DND-41 (cell line): ENCODE results near the gene CAMP.

Experiments
- ATAC-seq: fragments of 200-7000 bp; cut with Tn5 transposase; 3 replicates; pipeline ENCODE4 v1.9.1; 2021; ENCODE audit warnings: low read depth; ENCODE audit not compliant: insufficient read depth
- DNase-seq: peaks from one replicate; pipeline ENCODE4 v3.0.0-alpha.2; 2020
- H2AFZ ChIP-seq: 2 replicates; pipeline ENCODE4 v1.6.0; 2012; ENCODE audit warnings: low read depth, low read length
- H3K27ac ChIP-seq: 2 replicates; pipeline ENCODE4 v1.5.1; 2012; ENCODE audit warnings: low read length, inconsistent platforms
- H3K27me3 ChIP-seq: fragments of 200-600 bp; sonication (generic); 2 replicates; pipeline ENCODE4 v1.6.0; 2012; ENCODE audit warnings: low read length, mild to moderate bottlenecking, inconsistent platforms; ENCODE audit not compliant: insufficient read depth, poor library complexity
- H3K36me3 ChIP-seq: 2 replicates; pipeline ENCODE4 v1.5.1; 2012; ENCODE audit warnings: low read length, inconsistent platforms; ENCODE audit not compliant: insufficient read depth
- H3K4me1 ChIP-seq: 2 replicates; pipeline ENCODE4 v1.5.1; 2012; ENCODE audit warnings: mild to moderate bottlenecking, low read length; ENCODE audit not compliant: insufficient read depth
- H3K4me2 ChIP-seq: 2 replicates; pipeline ENCODE4 v1.6.0; 2012; ENCODE audit warnings: mild to moderate bottlenecking, moderate library complexity, low read length, inconsistent platforms; ENCODE audit not compliant: insufficient read depth
- H3K4me3 ChIP-seq, 2 experiments: fragments of 200-600 bp in 1 of 2; shearing (Covaris generic) in 1 of 2; 2 replicates each; pipeline ENCODE4 v1.5.1; 2012 to 2016; ENCODE audit warnings: inconsistent platforms in 2 of 2, low read length in 2 of 2, mild to moderate bottlenecking in 2 of 2, low read depth in 1 of 2, moderate library complexity in 1 of 2
- H3K79me2 ChIP-seq: 2 replicates; pipeline ENCODE4 v1.6.0; 2012; ENCODE audit warnings: low read length, inconsistent platforms; ENCODE audit not compliant: insufficient read depth
- H3K9ac ChIP-seq: 2 replicates; pipeline ENCODE4 v1.6.0; 2012; ENCODE audit warnings: low read depth, mild to moderate bottlenecking, inconsistent platforms, low read length, moderate library complexity
- H3K9me3 ChIP-seq: 2 replicates; pipeline ENCODE4 v1.5.1; 2012; ENCODE audit warnings: low read length, moderate library complexity, mild to moderate bottlenecking, inconsistent platforms; ENCODE audit not compliant: insufficient read depth, severe bottlenecking
- H4K20me1 ChIP-seq: 2 replicates; pipeline ENCODE4 v1.6.0; 2012; ENCODE audit warnings: low read length; ENCODE audit not compliant: insufficient read depth
- EZH2 ChIP-seq: IDR thresholded peaks from 3 replicates; pipeline ENCODE4 v1.6.1; 2012; ENCODE audit warnings: borderline replicate concordance, low read depth, mild to moderate bottlenecking, moderate library complexity, low read length, inconsistent platforms; ENCODE audit not compliant: severe bottlenecking
- TF ChIP-seq, protein P1 (sequence below): IDR thresholded peaks from 2 replicates; pipeline ENCODE4 v1.5.1; 2012; ENCODE audit warnings: borderline replicate concordance, low read length, moderate library complexity, mild to moderate bottlenecking; ENCODE audit not compliant: poor library complexity, severe bottlenecking; ENCODE audit errors: extremely low read depth

The CAMP gene

DNA sequence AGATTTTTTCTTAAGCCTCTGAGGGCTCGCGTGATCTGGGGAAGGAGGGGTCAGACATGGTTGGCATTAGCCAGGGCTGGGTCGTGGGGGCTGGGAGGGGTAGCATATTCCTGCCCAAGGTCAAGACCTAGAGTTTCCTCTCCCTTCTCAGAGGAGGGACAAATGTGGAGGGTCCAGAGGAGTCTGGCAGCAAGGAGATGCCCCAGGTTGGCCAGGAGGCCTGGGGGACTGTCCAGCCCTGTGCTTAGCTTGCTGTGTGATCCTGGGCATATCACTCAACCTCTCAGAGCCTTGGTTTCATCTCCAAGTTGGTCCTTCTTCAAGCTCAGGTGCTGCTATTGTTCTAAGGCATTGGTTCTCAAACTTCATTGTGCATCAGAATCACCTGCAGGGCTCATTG is 9.1 kb upstream of the CAMP start:
- ATAC-seq = no peak
- Histone ChIP-seq H3K27me3 (peaks cover 13% of the 10 kb centered on the region), H3K36me3 (no peaks in the 10 kb centered on the region), H3K79me2 (no peaks in the 10 kb centered on the region), H3K9ac (no peak overlapping the region), H3K4me1 (no peaks in the 10 kb centered on the region), H2AFZ (no peak overlapping the region), H3K4me3 (no peak overlapping the region), H3K27ac (no peak overlapping the region), H3K4me2 (no peak overlapping the region), H4K20me1 (no peaks in the 10 kb centered on the region; the same call in 1 of the 2 replicates), H3K9me3 (no peaks in the 10 kb centered on the region)
- no peak for DNase-seq
- no peak for TF ChIP-seq EZH2
- TF ChIP-seq, protein P1, sequence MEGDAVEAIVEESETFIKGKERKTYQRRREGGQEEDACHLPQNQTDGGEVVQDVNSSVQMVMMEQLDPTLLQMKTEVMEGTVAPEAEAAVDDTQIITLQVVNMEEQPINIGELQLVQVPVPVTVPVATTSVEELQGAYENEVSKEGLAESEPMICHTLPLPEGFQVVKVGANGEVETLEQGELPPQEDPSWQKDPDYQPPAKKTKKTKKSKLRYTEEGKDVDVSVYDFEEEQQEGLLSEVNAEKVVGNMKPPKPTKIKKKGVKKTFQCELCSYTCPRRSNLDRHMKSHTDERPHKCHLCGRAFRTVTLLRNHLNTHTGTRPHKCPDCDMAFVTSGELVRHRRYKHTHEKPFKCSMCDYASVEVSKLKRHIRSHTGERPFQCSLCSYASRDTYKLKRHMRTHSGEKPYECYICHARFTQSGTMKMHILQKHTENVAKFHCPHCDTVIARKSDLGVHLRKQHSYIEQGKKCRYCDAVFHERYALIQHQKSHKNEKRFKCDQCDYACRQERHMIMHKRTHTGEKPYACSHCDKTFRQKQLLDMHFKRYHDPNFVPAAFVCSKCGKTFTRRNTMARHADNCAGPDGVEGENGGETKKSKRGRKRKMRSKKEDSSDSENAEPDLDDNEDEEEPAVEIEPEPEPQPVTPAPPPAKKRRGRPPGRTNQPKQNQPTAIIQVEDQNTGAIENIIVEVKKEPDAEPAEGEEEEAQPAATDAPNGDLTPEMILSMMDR = no peak

GRCh38 chr3:48215019-48215418 is 8.3 kb upstream of the CAMP start:
- peaks cover 13% of the 10 kb centered on the region for H3K27me3 ChIP-seq
- no peak overlapping the region for H3K27ac ChIP-seq
- H3K79me2 ChIP-seq = no peaks in the 10 kb centered on the region
- H2AFZ ChIP-seq = no peak overlapping the region
- ATAC-seq (no peak), DNase-seq (no peak)
- no peaks in the 10 kb centered on the region for H3K4me1 ChIP-seq
- H3K4me3 ChIP-seq = no peak overlapping the region
- no peak overlapping the region for H3K9ac ChIP-seq
- no peak overlapping the region for H3K4me2 ChIP-seq
- H4K20me1 ChIP-seq = no peaks in the 10 kb centered on the region; the same call in 1 of the 2 replicates
- no peak for TF ChIP-seq EZH2
- TF ChIP-seq, protein P1 = no peak
- no peaks in the 10 kb centered on the region for H3K36me3 ChIP-seq
- H3K9me3 ChIP-seq = no peaks in the 10 kb centered on the region

DNA sequence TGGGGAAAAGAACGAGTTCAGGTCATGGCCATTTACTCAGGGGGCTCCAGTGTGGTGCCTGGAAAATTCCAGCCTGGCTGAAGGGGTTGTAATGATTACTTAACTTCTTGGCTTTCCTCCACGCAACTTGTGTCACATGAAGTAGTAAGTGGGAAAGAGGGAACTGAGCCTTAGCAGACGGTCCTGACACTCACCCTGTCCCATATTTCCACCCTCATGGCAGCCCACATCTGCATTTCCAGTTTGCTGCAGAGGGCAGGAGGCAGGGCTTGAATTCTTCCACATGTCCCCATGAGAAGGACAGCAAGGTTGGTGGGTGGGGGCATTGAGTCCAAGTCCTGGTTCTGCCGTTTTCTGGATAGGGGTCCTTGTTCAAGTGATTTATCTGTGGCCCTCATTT is 7.8 kb upstream of the CAMP start:
- ATAC-seq = no peak
- Histone ChIP-seq H3K4me1 (no peaks in the 10 kb centered on the region), H3K27ac (no peak overlapping the region), H2AFZ (no peak overlapping the region), H3K27me3 (peaks cover 13% of the 10 kb centered on the region), H3K9me3 (no peaks in the 10 kb centered on the region), H4K20me1 (no peaks in the 10 kb centered on the region; the same call in 1 of the 2 replicates), H3K4me3 (no peak overlapping the region), H3K9ac (no peak overlapping the region), H3K4me2 (no peak overlapping the region), H3K36me3 (no peaks in the 10 kb centered on the region), H3K79me2 (no peaks in the 10 kb centered on the region)
- DNase-seq = no peak
- TF ChIP-seq, protein P1 = no peak
- no peak for TF ChIP-seq EZH2

DNA sequence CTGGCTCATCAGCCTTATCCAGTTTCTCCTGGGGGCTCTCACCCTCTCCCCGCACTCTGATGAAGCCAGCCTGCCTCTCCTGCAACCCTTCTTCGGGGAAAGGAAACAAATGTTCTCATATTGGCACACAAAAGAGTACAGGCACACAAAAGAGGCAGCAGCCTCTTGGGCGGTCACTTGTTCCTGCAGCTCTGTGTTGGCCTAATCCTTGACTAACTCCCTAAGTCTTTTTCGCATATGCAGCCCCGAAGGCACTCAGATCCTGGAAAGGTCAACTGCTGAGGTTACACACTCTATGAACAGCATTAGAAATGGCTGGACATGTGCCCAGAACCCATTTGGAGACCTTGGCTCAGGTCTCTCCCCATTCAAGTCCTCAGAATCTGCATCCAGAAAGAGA is 7.4 kb upstream of the CAMP start:
- no peaks in the 10 kb centered on the region for H3K9me3 ChIP-seq
- peaks cover 13% of the 10 kb centered on the region for H3K27me3 ChIP-seq
- H2AFZ ChIP-seq = no peak overlapping the region
- H3K27ac ChIP-seq = no peak overlapping the region
- H3K4me1 ChIP-seq = no peaks in the 10 kb centered on the region
- H3K4me3 ChIP-seq = no peak overlapping the region
- no peak overlapping the region for H3K4me2 ChIP-seq
- DNase-seq (no peak), ATAC-seq (no peak)
- TF ChIP-seq, protein P1 = no peak
- no peak for TF ChIP-seq EZH2
- no peaks in the 10 kb centered on the region for H3K36me3 ChIP-seq
- no peak overlapping the region for H3K9ac ChIP-seq
- H4K20me1 ChIP-seq = no peaks in the 10 kb centered on the region; the same call in 1 of the 2 replicates
- no peaks in the 10 kb centered on the region for H3K79me2 ChIP-seq
